CD4-positive, alpha-beta T cell (primary cell): ENCODE results near the gene CDH22. TPM values are rescaled to one million over a fixed set of nuclear protein-coding genes. Genes with fewer than 3 reads are reported as not detected.

Source experiments
- ATAC-seq: fragments of 200-7000 bp; cut with Tn5 transposase; one replicate; pipeline ENCODE4 v1.10.0; 2022; ENCODE audit warnings: mild to moderate bottlenecking; ENCODE audit not compliant: poor library complexity
- CTCF ChIA-PET: fragments of 350-600 bp; sonication (Branson Sonifier 250); formaldehyde crosslinking; loops from one replicate; lab custom pipeline; 2021; ENCODE audit warnings: antibody characterized with exemption, inconsistent platforms; lab: Charles Lee
- POLR2A ChIA-PET: fragments of 350-600 bp; sonication (Branson Sonifier 250); formaldehyde crosslinking; loops from one replicate; lab custom pipeline; 2021; ENCODE audit warnings: antibody characterized with exemption, inconsistent platforms; lab: Charles Lee
- DNase-seq, 14 experiments: peaks; one replicate each; pipeline ENCODE4 v3.0.0-alpha.2; 2013 to 2020; ENCODE audit warnings: mixed read lengths in 2 of 14
- H3K27ac ChIP-seq, 2 donors: one replicate each; pipeline versions ENCODE4 v1.5.1 to v1.7.0; 2013; ENCODE audit warnings: low read length in 2 of 2, low read depth in 1 of 2, mild to moderate bottlenecking in 1 of 2
- H3K27me3 ChIP-seq, 2 experiments: 1 replicate in 1 of 2; 2 replicates in 1 of 2; pipeline versions ENCODE4 v1.6.1 to v1.7.0; 2013; ENCODE audit warnings: low read length in 2 of 2, control low read depth in 1 of 2, mild to moderate bottlenecking in 1 of 2, moderate library complexity in 1 of 2; ENCODE audit not compliant: insufficient read depth in 2 of 2, control insufficient read depth in 1 of 2
- H3K36me3 ChIP-seq: one replicate; pipeline ENCODE4 v1.6.1; 2013; ENCODE audit warnings: low read length, control low read depth; ENCODE audit not compliant: insufficient read depth
- H3K4me1 ChIP-seq: one replicate; pipeline ENCODE4 v1.6.1; 2013; ENCODE audit warnings: low read length, control low read depth; ENCODE audit not compliant: insufficient read depth
- H3K4me3 ChIP-seq: one replicate; pipeline ENCODE4 v1.5.1; 2013; ENCODE audit warnings: mild to moderate bottlenecking, low read length, moderate library complexity
- H3K9me3 ChIP-seq, 2 experiments: 1 replicate in 1 of 2; 2 replicates in 1 of 2; pipeline versions ENCODE4 v1.6.1 to v1.7.0; 2013; ENCODE audit warnings: low read length in 2 of 2, mild to moderate bottlenecking in 2 of 2, control low read depth in 1 of 2, moderate library complexity in 1 of 2; ENCODE audit not compliant: control insufficient read depth in 1 of 2, insufficient read depth in 1 of 2
- H3K27ac Mint-ChIP-seq: one replicate; pipeline ENCODE4 v1.8.0; 2020; ENCODE audit warnings: mixed read lengths
- H3K27me3 Mint-ChIP-seq: one replicate; pipeline ENCODE4 v1.8.0; 2021; ENCODE audit warnings: mixed read lengths
- H3K36me3 Mint-ChIP-seq: one replicate; pipeline ENCODE4 v1.8.0; 2021; ENCODE audit warnings: low read depth, mixed read lengths
- H3K4me1 Mint-ChIP-seq: one replicate; pipeline ENCODE4 v1.8.0; 2021; ENCODE audit warnings: low read depth, mixed read lengths
- H3K4me3 Mint-ChIP-seq: one replicate; pipeline ENCODE4 v1.8.0; 2020; ENCODE audit warnings: mild to moderate bottlenecking, mixed read lengths
- H3K9me3 Mint-ChIP-seq: one replicate; pipeline ENCODE4 v1.8.0; 2020; ENCODE audit warnings: mixed read lengths
- intact Hi-C, 2 experiments: fragments of 100-400 bp; cut with DNase I in 1 of 2; cut with micrococcal nuclease in 1 of 2; formaldehyde crosslinking; loops; one replicate each; pipeline versions ENCODE4 v1.15.1 to v1.9.0; 2023 to 2025; cut with DNase I, micrococcal nuclease
- total RNA-seq, 174 experiments: library from RNA in 2 of 174; stranded (reverse) in 2 of 174; gene quantifications; one replicate each; pipeline ENCODE4 v1.2.3 and lab custom pipeline; 2021 to 2026
- TF ChIP-seq, protein P1 (sequence below): fragments of 200-600 bp; IDR thresholded peaks from one replicate; pipeline ENCODE4 v1.8.0; 2022; ENCODE audit warnings: antibody characterized with exemption, mild to moderate bottlenecking

Gene CDH22
- total RNA-seq, 2 experiments from 2014 or later = not detected

DNA sequence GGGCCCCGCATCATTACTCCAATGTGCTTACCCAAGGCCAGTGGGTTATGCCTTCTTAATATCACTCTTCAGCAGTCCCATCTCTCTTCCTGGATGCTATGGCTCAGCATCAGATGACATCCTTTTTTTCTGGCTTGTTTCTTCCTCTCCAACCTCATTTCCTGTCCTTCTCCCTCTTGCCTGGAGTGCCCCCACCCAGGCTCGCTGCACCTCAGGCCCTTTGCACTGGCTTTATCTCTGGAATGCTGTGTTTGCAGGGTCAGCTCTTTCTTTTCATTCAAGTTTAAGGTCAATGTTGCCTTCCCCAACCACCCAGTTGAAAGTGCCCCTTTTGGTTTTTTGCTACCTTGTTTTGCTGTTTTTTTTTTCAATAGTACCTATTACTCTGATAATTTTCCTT is 153.5 kb downstream of the CDH22 start:
- ATAC-seq (no peak), DNase-seq (no peak)
- Histone ChIP-seq H3K27ac (no peak overlapping the region), H3K27me3 (peaks cover 0 to 4% of the 10 kb centered on the region in 2 experiments), H3K4me3 (no peak overlapping the region), H3K4me1 (no peaks in the 10 kb centered on the region), H3K36me3 (no peaks in the 10 kb centered on the region), H3K9me3 (no peaks in the 10 kb centered on the region)
- peaks cover 30% of the 10 kb centered on the region for H3K27me3 Mint-ChIP-seq
- H3K4me1 Mint-ChIP-seq = no peaks in the 10 kb centered on the region
- TF ChIP-seq, protein P1, sequence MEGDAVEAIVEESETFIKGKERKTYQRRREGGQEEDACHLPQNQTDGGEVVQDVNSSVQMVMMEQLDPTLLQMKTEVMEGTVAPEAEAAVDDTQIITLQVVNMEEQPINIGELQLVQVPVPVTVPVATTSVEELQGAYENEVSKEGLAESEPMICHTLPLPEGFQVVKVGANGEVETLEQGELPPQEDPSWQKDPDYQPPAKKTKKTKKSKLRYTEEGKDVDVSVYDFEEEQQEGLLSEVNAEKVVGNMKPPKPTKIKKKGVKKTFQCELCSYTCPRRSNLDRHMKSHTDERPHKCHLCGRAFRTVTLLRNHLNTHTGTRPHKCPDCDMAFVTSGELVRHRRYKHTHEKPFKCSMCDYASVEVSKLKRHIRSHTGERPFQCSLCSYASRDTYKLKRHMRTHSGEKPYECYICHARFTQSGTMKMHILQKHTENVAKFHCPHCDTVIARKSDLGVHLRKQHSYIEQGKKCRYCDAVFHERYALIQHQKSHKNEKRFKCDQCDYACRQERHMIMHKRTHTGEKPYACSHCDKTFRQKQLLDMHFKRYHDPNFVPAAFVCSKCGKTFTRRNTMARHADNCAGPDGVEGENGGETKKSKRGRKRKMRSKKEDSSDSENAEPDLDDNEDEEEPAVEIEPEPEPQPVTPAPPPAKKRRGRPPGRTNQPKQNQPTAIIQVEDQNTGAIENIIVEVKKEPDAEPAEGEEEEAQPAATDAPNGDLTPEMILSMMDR = no peak
- intact Hi-C loops = no loop called here
- H3K27ac Mint-ChIP-seq = no peak overlapping the region
- no peak overlapping the region for H3K4me3 Mint-ChIP-seq
- H3K36me3 Mint-ChIP-seq = no peaks in the 10 kb centered on the region
- H3K9me3 Mint-ChIP-seq = no peaks in the 10 kb centered on the region
- CTCF ChIA-PET = no interaction called here
- POLR2A ChIA-PET = no interaction called here

DNA sequence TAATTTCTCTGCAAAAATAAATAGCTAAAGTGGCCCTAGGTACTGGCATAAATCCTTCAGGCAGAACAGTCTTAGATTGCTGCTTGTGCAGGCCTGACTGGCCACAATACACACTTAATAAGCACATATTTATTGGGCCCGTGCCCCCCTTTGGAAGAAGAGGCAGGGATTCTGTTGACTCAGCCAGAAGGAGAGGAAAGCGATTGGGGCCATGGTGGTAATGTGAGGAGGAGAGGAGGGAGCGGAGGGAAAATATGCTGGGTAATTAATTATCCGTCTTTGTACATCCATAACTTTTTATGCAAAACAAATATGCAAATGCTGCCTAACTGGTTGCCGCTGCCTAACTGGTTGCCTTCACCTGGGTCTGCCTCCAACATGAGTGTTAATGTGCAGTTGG is 154.0 kb downstream of the CDH22 start:
- TF ChIP-seq, protein P1 = no peak
- Histone ChIP-seq H3K27ac (no peak overlapping the region), H3K36me3 (no peaks in the 10 kb centered on the region), H3K4me1 (no peaks in the 10 kb centered on the region), H3K4me3 (no peak overlapping the region), H3K9me3 (no peaks in the 10 kb centered on the region), H3K27me3 (peaks cover 0 to 4% of the 10 kb centered on the region in 2 experiments)
- Mint-ChIP-seq H3K4me3 (no peak overlapping the region), H3K27ac (no peak overlapping the region), H3K36me3 (no peaks in the 10 kb centered on the region), H3K4me1 (no peaks in the 10 kb centered on the region), H3K27me3 (peaks cover 25% of the 10 kb centered on the region), H3K9me3 (no peaks in the 10 kb centered on the region)
- POLR2A ChIA-PET = no interaction called here
- CTCF ChIA-PET = no interaction called here
- ATAC-seq = no peak
- intact Hi-C loops = no loop called here
- DNase-seq = no peak

- Mint-ChIP-seq H3K36me3 (no peaks in the 10 kb centered on the region), H3K4me3 (no peak overlapping the region), H3K9me3 (no peaks in the 10 kb centered on the region), H3K4me1 (no peaks in the 10 kb centered on the region), H3K27ac (no peak overlapping the region), H3K27me3 (peaks cover 20% of the 10 kb centered on the region)
- Histone ChIP-seq H3K27ac (no peak overlapping the region), H3K4me3 (no peak overlapping the region), H3K27me3 (peaks cover 0 to 4% of the 10 kb centered on the region in 2 experiments), H3K9me3 (no peaks in the 10 kb centered on the region), H3K4me1 (no peaks in the 10 kb centered on the region), H3K36me3 (no peaks in the 10 kb centered on the region)
- CTCF ChIA-PET = no interaction called here
- ATAC-seq (no peak), DNase-seq (no peak)
- intact Hi-C loops = no loop called here
- TF ChIP-seq, protein P1 = no peak
- POLR2A ChIA-PET = no interaction called here
These were observed 155.3 kb downstream of the CDH22 start for GRCh38 chr20:46152824-46153586.
